Prostate gland (tissue), 2 donors: ENCODE results near the gene GOLIM4. TPM values are rescaled to one million over a fixed set of nuclear protein-coding genes. Genes with fewer than 3 reads are reported as not detected.

ENCODE experiments used
- DNase-seq: peaks from one replicate; pipeline ENCODE4 v3.0.0-alpha.2; 2019; ENCODE audit warnings: low spot score
- H3K27ac ChIP-seq, 2 donors: fragments of 200-600 bp; sonication (generic); 2 replicates each; pipeline ENCODE4 v1.5.1; 2017 to 2019
- H3K27me3 ChIP-seq: fragments of 200-600 bp; sonication (generic); replicated peaks from 2 replicates; pipeline ENCODE4 v1.5.1; 2019; ENCODE audit not compliant: insufficient read depth
- H3K36me3 ChIP-seq, 2 donors: fragments of 200-600 bp; sonication (generic); 1 replicate in 1 of 2; 2 replicates in 1 of 2; pipeline versions ENCODE4 v1.5.1 to v1.8.1; 2017 to 2019
- H3K4me1 ChIP-seq: fragments of 200-600 bp; sonication (generic); replicated peaks from 2 replicates; pipeline ENCODE4 v1.5.1; 2019
- H3K4me3 ChIP-seq, 2 donors: fragments of 200-600 bp; sonication (generic); 2 replicates each; pipeline ENCODE4 v1.5.1; 2017 to 2019
- H3K9me3 ChIP-seq: fragments of 200-600 bp; sonication (generic); 2 replicates; pipeline ENCODE4 v1.5.1; 2017
- CTCF ChIP-seq, 4 experiments: fragments of 200-600 bp in 2 of 4; fragments of 450-650 bp in 2 of 4; sonication (generic) in 2 of 4; IDR thresholded peaks; 1 replicate in 3 of 4; 2 replicates in 1 of 4; pipeline ENCODE4 v1.5.1; 2016 to 2019; ENCODE audit warnings: antibody characterized with exemption in 4 of 4, mild to moderate bottlenecking in 2 of 4, moderate library complexity in 2 of 4
- POLR2A ChIP-seq: fragments of 450-650 bp; IDR thresholded peaks from one replicate; pipeline ENCODE4 v1.6.1; 2016; ENCODE audit warnings: antibody characterized with exemption, mild to moderate bottlenecking
- POLR2AphosphoS5 ChIP-seq: sonication (generic); formaldehyde crosslinking; IDR thresholded peaks from one replicate; pipeline ENCODE4 v1.6.1; 2017; ENCODE audit warnings: antibody characterized with exemption
- WGBS: methylation state at CpG from one replicate; pipeline ENCODE4 v1.1.5; 2018; 5-methylcytosine and 5-hydroxymethylcytosine counted together
- intact Hi-C: fragments of 100-400 bp; cut with DNase I; formaldehyde crosslinking; loops from one replicate; pipeline ENCODE4 v1.14.2; 2022
- total RNA-seq, 2 donors: library from RNA; depleted of rRNA; stranded (reverse); fragments of >200 nt; gene quantifications; one replicate each; pipeline ENCODE4 v1.1.0, GENCODE V29; 2016

The GOLIM4 gene
- total RNA-seq, 2 donors from 2014 or later = 22.3 to 25.5 TPM

GRCh38 chr3:167967257-167968036 lies 128.3 kb downstream of the GOLIM4 start:
- H3K9me3 ChIP-seq = no peaks in the 10 kb centered on the region
- H3K27ac ChIP-seq = no peak overlapping the region
- no peaks in the 10 kb centered on the region for H3K4me1 ChIP-seq
- no peak for DNase-seq
- intact Hi-C loops = no loop called here
- WGBS = 93% methylated on average over 5 of the region's 5 CpGs
- H3K36me3 ChIP-seq = no peaks in the 10 kb centered on the region
- TF ChIP-seq POLR2A (no peak), CTCF (IDR thresholded peaks at IDR 0.05) (no peak), POLR2AphosphoS5 (no peak)
- no peak overlapping the region for H3K4me3 ChIP-seq
- H3K27me3 ChIP-seq = no peaks in the 10 kb centered on the region
